Stimulated activated naive CD4-positive, alpha-beta T cell treated with Interleukin-2 at 50 U/mL for 16 hours (primary cell): ENCODE results near the gene FAM20C.
A peak's percentile ranks its signal among the peaks of the same experiment; 100 is the strongest.

Source experiments
- DNase-seq: peaks from one replicate; lab custom pipeline; 2025; lab: John Stamatoyannopoulos, UW

Gene FAM20C

GRCh38 chr7:191981-192649 lies at the start of gene FAM20C:
Gene FAM20C, plus strand, starts transcription at chr7:192571. Its CDS starts 629 bp downstream, at chr7:193200.
- peak; percentile 27 for DNase-seq

GRCh38 chr7:143145-143751 lies 49.1 kb upstream of the FAM20C start:
- no peak for DNase-seq

GRCh38 chr7:143811-144453 lies 48.4 kb upstream of the FAM20C start:
- no peak for DNase-seq

GRCh38 chr7:144454-144826 lies 47.9 kb upstream of the FAM20C start:
- no peak for DNase-seq

GRCh38 chr7:145863-146262 lies 46.5 kb upstream of the FAM20C start:
- DNase-seq: no peak

GRCh38 chr7:148543-148931 lies 43.8 kb upstream of the FAM20C start:
- no peak for DNase-seq

- peak; percentile 96 for DNase-seq
These were observed 43.2 kb upstream of the FAM20C start for GRCh38 chr7:148932-149790.

- no peak for DNase-seq
These were observed 42.4 kb upstream of the FAM20C start for GRCh38 chr7:149791-150636.

GRCh38 chr7:150811-151221 lies 41.6 kb upstream of the FAM20C start:
- no peak for DNase-seq

- no peak for DNase-seq
These were observed 40.9 kb upstream of the FAM20C start for GRCh38 chr7:151346-152050.

GRCh38 chr7:152702-153391 lies 39.5 kb upstream of the FAM20C start:
- no peak for DNase-seq

GRCh38 chr7:153604-154003 lies 38.8 kb upstream of the FAM20C start:
- DNase-seq: no peak

- DNase-seq: no peak
These were observed 38.1 kb upstream of the FAM20C start for GRCh38 chr7:154096-154799.

GRCh38 chr7:155469-155900 lies 36.9 kb upstream of the FAM20C start:
- DNase-seq: no peak

- DNase-seq: no peak
These were observed 36.0 kb upstream of the FAM20C start for GRCh38 chr7:156111-157007.

- DNase-seq: no peak
These were observed 35.4 kb upstream of the FAM20C start for GRCh38 chr7:157008-157310.

- no peak for DNase-seq
These were observed 34.4 kb upstream of the FAM20C start for GRCh38 chr7:157771-158625.

GRCh38 chr7:158771-159170 lies 33.6 kb upstream of the FAM20C start:
- no peak for DNase-seq
